Gastrocnemius medialis (tissue), 4 donors: ENCODE results near the gene VSX1.

Experiments used
- CTCF ChIP-seq, 5 experiments: fragments of 450-650 bp in 3 of 5; fragments of 200-600 bp in 2 of 5; sonication (generic) in 2 of 5; IDR thresholded peaks in 4 of 5; conservative IDR thresholded peaks in 1 of 5; 1 replicate in 4 of 5; 2 replicates in 1 of 5; pipeline ENCODE4 v1.5.1; 2016 to 2019; ENCODE audit warnings: antibody characterized with exemption in 5 of 5, mild to moderate bottlenecking in 3 of 5, moderate library complexity in 3 of 5
- POLR2A ChIP-seq, 2 donors: fragments of 450-650 bp; IDR thresholded peaks; one replicate each; pipeline ENCODE4 v1.6.1; 2017; ENCODE audit warnings: antibody characterized with exemption in 2 of 2, mild to moderate bottlenecking in 2 of 2, moderate library complexity in 2 of 2

GRCh38 chr20:25070821-25071473 is 11.0 kb downstream of the VSX1 start:
- TF ChIP-seq CTCF (IDR thresholded peaks at IDR 0.05 in 4 of 5, conservative IDR thresholded peaks at IDR 0.05 in 1 of 5) (no peak), POLR2A (IDR thresholded peaks at IDR 0.05) (no peak)
